ENCODE data around the gene MOB2. TPM values are rescaled to one million over a fixed set of nuclear protein-coding genes. Genes with fewer than 3 reads are reported as not detected.
"Not testable (repeated sequence)": the region's sequence is repeated elsewhere in the genome, so short reads cannot be mapped to it uniquely, and the experiment has no call there.

Gene MOB2
- total RNA-seq, 4 donors from 2014 or later, result 34.7 to 50.4 (median 40.5) TPM

GRCh38 chr11:1433568-1433967 is 53.0 kb downstream of the MOB2 start:
- H3K27me3 ChIP-seq, result no peaks in the 10 kb centered on the region
- no peaks in the 10 kb centered on the region for H3K9me3 ChIP-seq
- no peak overlapping the region for H3K27ac ChIP-seq
- DNase-seq, result no peak
- H3K36me3 ChIP-seq, result no peaks in the 10 kb centered on the region
- TF ChIP-seq POLR2A (IDR thresholded peaks at IDR 0.05) (no peak), CTCF (IDR thresholded peaks at IDR 0.05) (no peak)
- H3K4me3 ChIP-seq, result no peak overlapping the region
- H3K4me1 ChIP-seq, result no peaks in the 10 kb centered on the region

GRCh38 chr11:1428762-1429316 is 57.7 kb downstream of the MOB2 start:
- TF ChIP-seq CTCF (IDR thresholded peaks at IDR 0.05), result no peak
- no peak for TF ChIP-seq POLR2A (IDR thresholded peaks at IDR 0.05)
- Histone ChIP-seq H3K4me1 (no peaks in the 10 kb centered on the region), H3K4me3 (no peak overlapping the region), H3K27ac (no peak overlapping the region), H3K36me3 (no peaks in the 10 kb centered on the region), H3K9me3 (no peaks in the 10 kb centered on the region), H3K27me3 (no peaks in the 10 kb centered on the region)
- DNase-seq, result no peak

- Histone ChIP-seq H3K9me3 (no peaks in the 10 kb centered on the region), H3K36me3 (no peaks in the 10 kb centered on the region), H3K4me3 (no peak overlapping the region), H3K4me1 (no peaks in the 10 kb centered on the region), H3K27me3 (no peaks in the 10 kb centered on the region), H3K27ac (no peak overlapping the region)
- no peak for TF ChIP-seq POLR2A (IDR thresholded peaks at IDR 0.05)
- no peak for TF ChIP-seq CTCF (IDR thresholded peaks at IDR 0.05)
- DNase-seq, result no peak
Measured at GRCh38 chr11:1425439-1425838, 61.1 kb downstream of the MOB2 start.

- no peak overlapping the region for H3K4me3 ChIP-seq
- H3K27ac ChIP-seq, result no peak overlapping the region
- no peaks in the 10 kb centered on the region for H3K4me1 ChIP-seq
- H3K27me3 ChIP-seq, result no peaks in the 10 kb centered on the region
- H3K9me3 ChIP-seq, result peaks cover 0 to under 1% (median 0%) of the 10 kb centered on the region in 4 donors
- no peak for TF ChIP-seq CTCF (IDR thresholded peaks at IDR 0.05)
- no peak for TF ChIP-seq POLR2A (IDR thresholded peaks at IDR 0.05)
- no peak for DNase-seq
- H3K36me3 ChIP-seq, result no peaks in the 10 kb centered on the region
Measured at GRCh38 chr11:1425006-1425405, 61.6 kb downstream of the MOB2 start.

GRCh38 chr11:1423406-1423805 is 63.2 kb downstream of the MOB2 start:
- H3K27me3 ChIP-seq, H3K36me3 ChIP-seq, H3K27ac ChIP-seq, H3K4me3 ChIP-seq, H3K4me1 ChIP-seq: not testable (repeated sequence)
- peaks cover 0 to 16% (median 5%) of the 10 kb centered on the region in 4 donors for H3K9me3 ChIP-seq
- DNase-seq, result peak in 2 of 3 donors; percentile 61 to 63

GRCh38 chr11:1422981-1423380 is 63.6 kb downstream of the MOB2 start:
- Histone ChIP-seq H3K9me3 (peaks cover 0 to 21% (median 7%) of the 10 kb centered on the region in 4 donors), H3K27ac (no peak overlapping the region), H3K36me3 (no peaks in the 10 kb centered on the region), H3K27me3 (no peaks in the 10 kb centered on the region), H3K4me1 (no peaks in the 10 kb centered on the region), H3K4me3 (no peak overlapping the region)
- no peak for DNase-seq
- TF ChIP-seq POLR2A (IDR thresholded peaks at IDR 0.05), result no peak

GRCh38 chr11:1422481-1422880 is 64.1 kb downstream of the MOB2 start:
- Histone ChIP-seq H3K4me1 (no peaks in the 10 kb centered on the region), H3K9me3 (peaks cover 0 to 25% (median 9%) of the 10 kb centered on the region in 4 donors), H3K36me3 (no peaks in the 10 kb centered on the region), H3K4me3 (no peak overlapping the region), H3K27ac (no peak overlapping the region), H3K27me3 (no peaks in the 10 kb centered on the region)
- no peak for DNase-seq
- TF ChIP-seq POLR2A (IDR thresholded peaks at IDR 0.05), result no peak

Data from Peyer's patch (tissue), 4 donors.